Measurements from ENCODE around the gene ABR. TPM values are rescaled to one million over a fixed set of nuclear protein-coding genes. Genes with fewer than 3 reads are reported as not detected.

ABR gene
- total RNA-seq, 2 donors from 2014 or later: 243 to 326 TPM

- no peak for TF ChIP-seq CTCF (IDR thresholded peaks at IDR 0.05)
- no peak overlapping the region for H3K9ac ChIP-seq (ENCODE audit: low read depth in 2 of 2, low read length in 2 of 2)
- H3K36me3 ChIP-seq: no peaks in the 10 kb centered on the region
- DNase-seq: no peak
- intact Hi-C loops (cut with DNase I): no loop called here
- no peak overlapping the region for H3K27ac ChIP-seq
- no peaks in the 10 kb centered on the region for H3K4me1 ChIP-seq
- no peak overlapping the region for H3K4me3 ChIP-seq
- H3K27me3 ChIP-seq: no peaks in the 10 kb centered on the region
- no peaks in the 10 kb centered on the region for H3K9me3 ChIP-seq
These were observed 210.7 kb downstream of the ABR start for GRCh38 chr17:968812-969730.

DNA sequence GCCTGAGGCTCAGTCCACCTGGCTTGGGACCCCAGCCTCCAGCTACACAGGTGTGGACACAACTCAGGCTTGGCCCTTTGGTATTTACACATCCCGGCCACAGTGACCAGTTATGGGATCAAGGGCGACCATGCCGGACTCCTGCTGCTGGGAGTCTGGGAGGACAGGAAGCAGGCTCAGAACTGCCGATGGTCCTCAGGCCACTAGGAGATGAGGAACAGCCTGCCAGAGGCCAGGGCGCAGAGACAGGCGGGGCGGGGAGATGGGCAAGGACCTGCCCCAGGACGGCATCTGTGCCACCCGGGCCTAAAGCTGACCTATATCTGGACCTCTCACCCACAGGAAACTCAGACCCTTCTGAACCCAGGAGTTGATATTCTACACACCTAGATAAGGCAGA lies 212.7 kb downstream of the ABR start:
- H3K4me1 ChIP-seq: no peaks in the 10 kb centered on the region
- DNase-seq: no peak
- no peak overlapping the region for H3K27ac ChIP-seq

GRCh38 chr17:965311-965989 lies 214.3 kb downstream of the ABR start:
- Histone ChIP-seq H3K9ac (ENCODE audit: low read depth in 2 of 2, low read length in 2 of 2) (no peak overlapping the region), H3K9me3 (no peaks in the 10 kb centered on the region), H3K4me3 (no peak overlapping the region), H3K4me1 (no peaks in the 10 kb centered on the region), H3K36me3 (no peaks in the 10 kb centered on the region), H3K27me3 (no peaks in the 10 kb centered on the region), H3K27ac (no peak overlapping the region)
- DNase-seq: no peak
- intact Hi-C loops (cut with DNase I): no loop called here
- TF ChIP-seq CTCF (IDR thresholded peaks at IDR 0.05): no peak

More for the DNA sequence above, 212.7 kb downstream of the ABR start:
- H3K27me3 ChIP-seq: no peaks in the 10 kb centered on the region
- H3K9ac ChIP-seq (ENCODE audit: low read depth in 2 of 2, low read length in 2 of 2): no peak overlapping the region
- H3K36me3 ChIP-seq: no peaks in the 10 kb centered on the region
- intact Hi-C loops (cut with DNase I): no loop called here
- H3K9me3 ChIP-seq: no peaks in the 10 kb centered on the region
- no peak overlapping the region for H3K4me3 ChIP-seq
- no peak for TF ChIP-seq CTCF (IDR thresholded peaks at IDR 0.05)

DNA sequence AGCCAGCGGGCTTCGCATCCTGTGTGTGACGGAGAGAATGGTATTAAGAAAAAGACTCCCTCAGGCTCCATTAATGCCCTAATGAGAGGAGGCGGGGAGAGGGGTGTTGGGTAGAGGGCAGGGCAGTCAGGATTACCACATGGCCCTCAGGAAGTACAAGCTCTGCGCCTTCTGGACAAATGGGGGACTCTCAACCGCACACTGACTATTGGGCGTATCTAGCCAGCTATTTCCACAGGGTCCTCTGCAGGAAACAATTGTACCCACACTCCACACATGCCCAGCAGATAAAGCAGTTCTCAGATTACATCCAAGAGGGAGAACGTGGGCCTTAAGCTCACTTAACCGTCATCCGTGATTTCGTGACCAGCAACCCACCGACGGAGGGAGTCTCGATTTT lies 214.9 kb downstream of the ABR start:
- no peaks in the 10 kb centered on the region for H3K36me3 ChIP-seq
- no peaks in the 10 kb centered on the region for H3K4me1 ChIP-seq
- H3K27ac ChIP-seq: no peak overlapping the region
- no peak for TF ChIP-seq CTCF (IDR thresholded peaks at IDR 0.05)
- no peak for DNase-seq
- H3K9me3 ChIP-seq: no peaks in the 10 kb centered on the region
- H3K27me3 ChIP-seq: no peaks in the 10 kb centered on the region
- no peak overlapping the region for H3K4me3 ChIP-seq
- intact Hi-C loops (cut with DNase I): no loop called here
- no peak overlapping the region for H3K9ac ChIP-seq (ENCODE audit: low read depth in 2 of 2, low read length in 2 of 2)

- Histone ChIP-seq H3K4me3 (no peak overlapping the region), H3K27ac (no peak overlapping the region), H3K9me3 (no peaks in the 10 kb centered on the region), H3K27me3 (no peaks in the 10 kb centered on the region), H3K9ac (ENCODE audit: low read depth in 2 of 2, low read length in 2 of 2) (no peak overlapping the region), H3K4me1 (no peaks in the 10 kb centered on the region), H3K36me3 (no peaks in the 10 kb centered on the region)
- no peak for DNase-seq
- intact Hi-C loops (cut with DNase I): no loop called here
- no peak for TF ChIP-seq CTCF (IDR thresholded peaks at IDR 0.05)
These were observed 217.1 kb downstream of the ABR start for GRCh38 chr17:962670-963069.

Data from colonic mucosa (tissue), 4 donors.